RCC 7860 (cell line): Measurements from ENCODE around the gene GALNT7.

Experiments
- DNase-seq: peaks from one replicate; pipeline ENCODE4 v3.0.0-alpha.2; 2015; ENCODE audit warnings: low spot score
- FAIRE-seq: peaks from 2 replicates; lab custom pipeline; 2012; peaks lifted over from hg19 to GRCh38; lab: Jason Lieb, UNC

The GALNT7 gene

DNA sequence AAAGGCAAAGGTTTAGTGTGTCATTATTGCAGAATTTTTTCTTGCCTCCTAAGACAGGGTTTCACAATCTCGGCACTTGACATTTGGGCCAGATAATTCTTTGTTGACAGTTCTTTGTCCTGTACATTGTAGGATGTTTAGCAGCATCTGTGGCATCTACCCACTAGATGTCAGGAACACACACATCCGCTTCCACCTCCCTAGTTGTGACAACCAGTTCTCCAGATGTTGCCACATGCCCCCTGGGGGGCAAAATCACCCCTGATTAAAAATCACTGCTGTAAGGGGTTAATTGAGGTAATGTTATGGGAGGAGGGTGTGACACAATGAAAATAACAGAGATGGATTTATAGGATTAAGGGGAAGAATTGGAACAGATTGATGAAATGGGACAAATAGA is 90.3 kb downstream of the GALNT7 start:
- FAIRE-seq (no peak), DNase-seq (no peak)

GRCh38 chr4:173259310-173259709 is 90.7 kb downstream of the GALNT7 start:
- no peak for FAIRE-seq

GRCh38 chr4:173261052-173261451 is 92.4 kb downstream of the GALNT7 start:
- FAIRE-seq, result no peak

More at GRCh38 chr4:173259310-173259709, 90.7 kb downstream of the GALNT7 start:
- no peak for DNase-seq

GRCh38 chr4:173262375-173262774 is 93.8 kb downstream of the GALNT7 start:
- FAIRE-seq, result no peak
- DNase-seq, result no peak

More at GRCh38 chr4:173261052-173261451, 92.4 kb downstream of the GALNT7 start:
- no peak for DNase-seq

- no peak for FAIRE-seq
- no peak for DNase-seq
Observed at GRCh38 chr4:173264245-173264644, 95.6 kb downstream of the GALNT7 start.

DNA sequence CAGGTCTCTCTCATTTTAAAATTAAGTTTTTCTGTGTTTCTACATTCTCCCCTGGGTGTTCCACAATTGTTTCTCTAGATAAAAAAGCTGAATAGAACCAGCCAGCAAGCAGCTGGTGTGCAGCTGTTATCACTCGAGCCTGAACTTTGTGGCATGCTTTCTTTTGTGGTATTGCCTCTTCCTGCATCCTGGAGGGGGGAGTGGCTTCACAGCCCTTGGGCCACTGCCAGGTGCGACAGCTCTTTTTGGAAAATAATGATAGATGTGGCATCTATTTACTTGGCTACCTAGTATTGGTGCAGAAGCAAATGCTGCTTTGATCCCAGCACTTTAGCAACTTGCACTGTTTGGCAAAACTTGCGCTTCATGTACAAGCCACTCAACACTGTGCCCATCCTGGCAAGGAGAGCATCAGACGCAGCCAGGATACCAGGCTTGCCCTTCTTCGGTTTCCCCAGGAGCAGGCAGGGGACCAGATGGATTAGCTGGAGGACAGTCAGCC is 96.1 kb downstream of the GALNT7 start:
- no peak for DNase-seq
- no peak for FAIRE-seq

GRCh38 chr4:173265751-173266150 is 97.1 kb downstream of the GALNT7 start:
- DNase-seq, result no peak
- no peak for FAIRE-seq

DNA sequence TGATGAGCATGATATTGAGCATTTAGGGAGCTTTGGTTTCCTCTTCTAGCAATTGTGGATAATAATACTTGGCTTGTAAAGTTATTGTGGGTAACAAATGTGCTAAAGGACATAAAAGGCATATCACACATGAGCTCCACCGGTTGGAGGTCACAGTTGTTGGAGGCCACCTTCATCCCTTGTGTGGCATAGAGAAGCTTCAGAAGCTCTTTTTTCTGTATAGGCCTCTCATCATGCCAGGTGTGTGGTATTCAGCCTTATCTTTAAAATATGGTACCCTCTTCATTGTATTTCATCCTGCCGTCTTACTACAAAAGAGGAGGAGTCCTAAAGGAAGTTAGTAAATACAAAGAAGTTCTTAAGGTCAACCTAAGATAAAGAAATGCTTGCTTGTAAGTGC is 99.1 kb downstream of the GALNT7 start:
- no peak for DNase-seq
- FAIRE-seq, result no peak

DNA sequence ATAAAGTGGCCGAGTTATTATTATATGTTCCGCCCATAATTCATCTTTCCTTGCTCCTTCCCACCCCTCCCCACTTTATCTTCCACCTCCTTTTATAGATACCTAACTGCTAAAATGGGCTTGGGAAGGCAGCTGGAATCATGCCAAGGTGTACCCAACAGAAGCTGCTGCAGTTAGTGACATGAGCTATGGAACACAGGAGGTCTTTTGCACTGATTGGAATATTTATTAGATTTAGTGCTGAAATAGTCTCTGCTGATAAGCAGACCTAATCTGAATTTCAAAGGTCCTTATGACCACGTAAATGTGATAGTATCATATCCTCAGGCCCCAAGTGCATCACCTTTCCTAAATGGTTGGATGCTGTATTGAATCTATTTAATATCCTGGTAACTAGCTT is 100.7 kb downstream of the GALNT7 start:
- FAIRE-seq (no peak), DNase-seq (no peak)

DNA sequence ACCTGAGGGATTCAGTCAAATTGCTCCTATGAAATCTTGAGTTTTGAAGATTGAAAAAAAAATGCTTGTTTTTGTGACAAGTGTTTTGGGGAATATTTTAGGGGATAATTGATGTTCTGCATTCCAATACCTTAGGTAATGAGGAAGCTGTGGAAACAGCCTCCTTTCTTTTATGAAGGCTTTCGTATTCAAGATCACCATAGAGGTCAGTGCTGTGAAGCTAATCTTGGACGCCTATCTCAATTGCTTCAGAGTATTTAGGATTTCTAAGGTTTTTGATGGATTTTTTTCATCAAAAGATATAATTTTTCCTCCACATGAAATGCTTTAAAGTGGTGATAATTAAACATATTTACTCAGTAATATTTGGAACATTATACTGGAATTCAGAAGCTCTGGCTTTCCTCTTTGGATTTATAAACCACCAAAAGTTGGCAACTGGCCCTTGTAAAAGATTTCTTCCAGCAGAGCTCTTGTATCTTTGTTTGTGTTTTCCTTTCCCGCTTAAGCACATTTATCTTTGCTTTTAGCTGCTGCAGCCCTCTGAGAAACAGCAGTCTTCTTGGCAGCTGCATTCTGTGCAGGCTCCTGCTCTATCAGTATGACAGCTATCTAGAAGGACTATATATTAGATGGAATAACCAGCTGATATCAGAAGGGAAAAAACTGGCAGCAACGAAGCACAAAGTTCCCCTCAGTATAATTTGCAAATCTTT is 101.9 kb downstream of the GALNT7 start:
- DNase-seq, result no peak
- no peak for FAIRE-seq

DNA sequence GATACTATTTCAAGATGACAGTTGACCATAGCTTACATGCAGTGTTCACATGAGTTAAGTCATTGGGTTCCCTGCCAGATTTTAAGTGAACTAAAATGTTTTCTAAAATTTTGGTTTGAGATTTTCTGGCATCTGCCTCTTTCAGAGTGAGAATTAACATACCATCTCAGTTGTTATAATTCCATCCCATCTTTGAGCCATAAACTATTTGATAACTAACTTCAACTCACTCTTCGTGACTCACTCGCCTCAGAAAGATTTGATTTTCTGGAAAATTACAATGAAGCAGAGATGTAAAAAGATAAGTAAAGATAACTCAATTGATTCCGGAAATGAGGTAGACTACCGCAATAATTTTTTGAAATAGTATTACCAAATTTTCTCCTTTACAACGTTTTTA is 103.7 kb downstream of the GALNT7 start:
- no peak for DNase-seq
- FAIRE-seq, result no peak

DNA sequence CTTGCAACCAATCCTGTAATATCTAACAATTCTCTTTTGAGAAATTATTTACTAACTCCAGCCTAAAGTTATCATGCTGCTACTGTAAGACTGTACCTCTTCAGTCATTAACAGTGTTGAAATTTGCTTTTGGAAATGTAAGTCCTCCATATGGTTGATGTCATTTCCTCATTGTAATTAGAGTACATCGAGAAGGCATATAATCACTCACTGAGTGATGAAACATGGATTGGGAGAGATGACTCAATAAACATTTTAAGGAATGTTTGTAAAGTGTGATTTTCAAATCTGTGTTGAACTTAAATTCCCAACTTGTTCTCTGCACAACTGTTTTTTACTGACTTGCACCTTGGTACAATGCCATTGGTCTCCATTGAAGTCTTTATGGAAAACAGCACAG is 104.4 kb downstream of the GALNT7 start:
- no peak for DNase-seq
- no peak for FAIRE-seq

DNA sequence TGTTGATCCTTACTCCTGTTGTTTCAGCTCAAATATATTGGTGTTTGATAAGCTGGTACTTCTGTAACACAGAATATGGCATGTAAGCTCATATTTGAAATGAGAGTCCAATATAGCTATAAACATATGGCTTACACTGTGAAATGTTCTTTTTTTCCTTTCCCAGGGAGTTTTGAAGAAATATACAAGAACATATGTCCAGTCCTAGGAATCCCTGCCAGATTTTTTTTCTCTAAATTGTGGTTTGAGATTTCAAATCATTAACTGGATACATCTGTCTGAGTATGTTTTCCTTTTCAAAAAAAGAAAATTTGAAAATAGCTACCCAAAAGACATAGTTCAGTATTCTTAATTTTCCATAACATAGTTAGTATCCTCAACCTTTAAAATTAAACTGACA is 105.3 kb downstream of the GALNT7 start:
- DNase-seq, result no peak
- FAIRE-seq, result no peak

DNA sequence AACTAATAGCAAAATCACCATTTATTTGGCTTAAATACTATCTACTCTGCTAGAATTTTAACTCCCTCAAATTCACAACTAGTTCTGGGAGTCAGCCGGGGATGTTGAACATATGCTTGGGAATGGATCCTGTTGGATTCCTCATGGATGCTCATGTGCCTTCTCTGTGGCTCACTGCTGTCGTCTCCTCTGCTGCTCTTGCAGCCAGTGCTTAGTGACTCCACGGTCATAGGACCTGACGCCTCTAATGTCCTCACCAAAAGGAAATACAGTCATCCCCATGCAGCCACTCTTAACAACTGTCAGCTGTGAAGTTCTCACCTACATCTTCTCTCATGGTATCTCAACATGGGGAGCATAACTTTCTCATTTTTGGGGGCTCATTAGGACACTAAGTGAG is 106.1 kb downstream of the GALNT7 start:
- no peak for FAIRE-seq
- DNase-seq, result no peak

DNA sequence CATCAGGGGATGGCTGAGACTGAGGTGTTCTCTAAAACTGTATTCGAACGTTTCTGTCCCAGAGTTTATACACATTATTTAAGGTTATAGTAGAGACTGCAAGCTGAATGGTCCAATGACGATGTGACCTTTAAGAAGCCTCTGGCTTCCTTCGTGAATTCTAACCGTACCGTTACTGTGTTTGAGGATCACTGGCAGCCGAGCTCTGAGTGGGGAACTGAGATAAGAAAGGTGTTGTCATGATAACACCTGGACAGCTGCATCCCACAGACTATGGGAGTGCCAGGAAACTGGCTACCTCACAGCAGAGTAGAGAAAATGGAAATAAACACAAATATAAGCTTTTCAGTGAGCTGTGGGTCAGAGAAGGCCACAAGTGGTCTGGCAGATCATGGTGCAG is 106.5 kb downstream of the GALNT7 start:
- DNase-seq, result no peak
- FAIRE-seq, result no peak

- FAIRE-seq, result no peak
- DNase-seq, result no peak
Observed at GRCh38 chr4:173277340-173277739, 108.7 kb downstream of the GALNT7 start.

GRCh38 chr4:173280998-173281397 is 112.4 kb downstream of the GALNT7 start:
- FAIRE-seq (no peak), DNase-seq (no peak)

DNA sequence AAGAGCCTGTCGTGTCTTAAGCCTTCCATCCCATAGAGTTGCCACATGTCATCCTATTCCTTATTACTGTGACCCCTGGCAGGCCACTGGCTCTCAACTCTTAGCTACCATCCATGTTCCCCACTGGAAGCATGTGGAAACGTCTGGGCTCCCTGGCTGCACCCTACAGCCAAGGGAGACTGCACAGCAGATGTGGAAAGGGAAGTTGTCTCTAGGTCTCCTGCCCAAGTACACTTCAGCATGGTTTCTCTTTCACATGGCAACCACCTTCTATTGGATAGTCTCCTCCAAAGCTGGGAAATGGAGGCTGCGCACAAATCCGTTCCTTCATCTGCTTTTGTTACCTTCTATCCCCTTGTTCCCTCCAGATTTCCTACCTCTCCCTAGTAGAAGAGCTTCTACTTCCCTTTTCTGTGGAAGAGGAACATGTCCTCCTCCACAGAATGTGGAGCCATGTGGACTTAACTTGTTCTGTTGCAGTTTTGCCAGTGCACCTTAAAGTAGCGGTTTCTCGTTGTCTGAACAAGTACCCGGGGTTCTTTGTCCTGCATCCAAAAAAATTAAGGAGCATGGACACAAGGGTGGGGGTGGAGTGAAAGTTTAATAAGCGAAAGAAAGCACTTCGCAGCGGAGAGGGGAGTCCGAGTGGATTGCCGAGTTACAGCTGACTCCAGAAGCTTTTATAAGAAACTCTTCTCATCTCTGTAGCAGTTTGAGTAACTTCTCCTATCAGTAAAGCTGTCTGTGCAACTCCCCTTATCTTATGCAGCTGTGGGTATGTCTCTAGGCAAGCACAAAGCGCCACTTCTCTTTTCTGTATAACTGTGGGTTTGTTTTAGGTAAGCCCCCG is 113.0 kb downstream of the GALNT7 start:
- DNase-seq, result no peak
- FAIRE-seq, result no peak

- no peak for FAIRE-seq
- no peak for DNase-seq
Observed at GRCh38 chr4:173282256-173282562, 113.6 kb downstream of the GALNT7 start.

GRCh38 chr4:173282626-173283025 is 114.0 kb downstream of the GALNT7 start:
- FAIRE-seq, result no peak

GRCh38 chr4:173284463-173284862 is 115.9 kb downstream of the GALNT7 start:
- DNase-seq, result no peak
- no peak for FAIRE-seq

More at GRCh38 chr4:173282626-173283025, 114.0 kb downstream of the GALNT7 start:
- DNase-seq, result no peak

GRCh38 chr4:173287486-173287885 is 118.9 kb downstream of the GALNT7 start:
- no peak for DNase-seq
- FAIRE-seq, result no peak
